MM.1S (cell line): Measurements from ENCODE around the gene THSD7B.

Experiments used
- DNase-seq: peaks from one replicate; pipeline ENCODE4 v3.0.0-alpha.2; 2015
- H2AFZ ChIP-seq: fragments of 300-600 bp; sonication (generic); 2 replicates; pipeline ENCODE4 v1.6.0; 2016; ENCODE audit warnings: antibody characterized with exemption, low read length
- H3F3A ChIP-seq: fragments of 300-600 bp; sonication (generic); 2 replicates; pipeline ENCODE4 v1.6.1; 2016; ENCODE audit warnings: mild to moderate bottlenecking, antibody characterized with exemption, low read length, moderate library complexity, mixed read lengths; ENCODE audit not compliant: insufficient read depth
- H3K27ac ChIP-seq: fragments of 300-600 bp; sonication (generic); 2 replicates; pipeline ENCODE4 v1.5.1; 2016; ENCODE audit warnings: mild to moderate bottlenecking, low read length
- H3K27me3 ChIP-seq: fragments of 300-600 bp; sonication (generic); replicated peaks from 2 replicates; pipeline ENCODE4 v1.6.0; 2016; ENCODE audit warnings: low read length; ENCODE audit not compliant: insufficient read depth
- H3K36me3 ChIP-seq: fragments of 300-600 bp; sonication (generic); replicated peaks from 2 replicates; pipeline ENCODE4 v1.6.1; 2016; ENCODE audit warnings: mild to moderate bottlenecking, low read length, mixed read lengths; ENCODE audit not compliant: insufficient read depth
- H3K4me1 ChIP-seq: fragments of 300-600 bp; sonication (generic); 2 replicates; pipeline ENCODE4 v1.6.1; 2016; ENCODE audit warnings: low read length, mixed read lengths
- H3K4me2 ChIP-seq: fragments of 300-600 bp; sonication (generic); 2 replicates; pipeline ENCODE4 v1.6.0; 2016; ENCODE audit warnings: low read depth, low read length
- H3K4me3 ChIP-seq: fragments of 300-600 bp; sonication (generic); 2 replicates; pipeline ENCODE4 v1.5.1; 2016; ENCODE audit warnings: low read length, mixed read lengths
- H3K79me2 ChIP-seq: fragments of 300-600 bp; sonication (generic); 2 replicates; pipeline ENCODE4 v1.6.1; 2016; ENCODE audit warnings: mixed run types, low read length, mixed read lengths
- H3K9ac ChIP-seq: fragments of 300-600 bp; sonication (generic); 2 replicates; pipeline ENCODE4 v1.6.1; 2016; ENCODE audit warnings: low read length, mixed read lengths
- H3K9me2 ChIP-seq: fragments of 300-600 bp; sonication (generic); replicated peaks from 2 replicates; pipeline ENCODE4 v1.6.1; 2016; ENCODE audit warnings: mild to moderate bottlenecking, low read length, mixed read lengths; ENCODE audit not compliant: insufficient read depth
- H3K9me3 ChIP-seq: fragments of 300-600 bp; sonication (generic); replicated peaks from 2 replicates; pipeline ENCODE4 v1.6.1; 2016; ENCODE audit warnings: mild to moderate bottlenecking, low read length, mixed read lengths; ENCODE audit not compliant: insufficient read depth
- H4K20me1 ChIP-seq: fragments of 300-600 bp; sonication (generic); 2 replicates; pipeline ENCODE4 v1.6.1; 2016; ENCODE audit warnings: mild to moderate bottlenecking, low read length, moderate library complexity, mixed read lengths; ENCODE audit not compliant: insufficient read depth
- CTCF ChIP-seq: fragments of 300-600 bp; sonication (generic); IDR thresholded peaks from 2 replicates; pipeline ENCODE4 v1.5.1; 2016; ENCODE audit warnings: antibody characterized with exemption, low read length, mixed read lengths
- EZH2 ChIP-seq: fragments of 300-600 bp; sonication (generic); optimal IDR thresholded peaks from 2 replicates; pipeline ENCODE3; 2017; ENCODE audit warnings: low read depth, mild to moderate bottlenecking, antibody characterized with exemption, low read length, mixed read lengths
- EZH2phosphoT487 ChIP-seq: fragments of 300-600 bp; sonication (generic); IDR thresholded peaks from 2 replicates; pipeline ENCODE4 v1.6.1; 2018; ENCODE audit warnings: antibody characterized with exemption, low read length

The THSD7B gene

GRCh38 chr2:137493261-137493660, 727.9 kb downstream of the THSD7B start:
- H3K9ac ChIP-seq, result no peak overlapping the region
- H3K27ac ChIP-seq, result no peak overlapping the region
- no peaks in the 10 kb centered on the region for H3K4me1 ChIP-seq
- no peak overlapping the region for H2AFZ ChIP-seq
- H3K4me3 ChIP-seq, result no peak overlapping the region
- DNase-seq, result no peak
- no peaks in the 10 kb centered on the region for H3K36me3 ChIP-seq
- H3K9me3 ChIP-seq, result no peaks in the 10 kb centered on the region
- H3K27me3 ChIP-seq, result no peaks in the 10 kb centered on the region
- H3K9me2 ChIP-seq, result no peaks in the 10 kb centered on the region
- H3F3A ChIP-seq, result no peaks in the 10 kb centered on the region
- H3K79me2 ChIP-seq, result no peaks in the 10 kb centered on the region
- TF ChIP-seq EZH2 (no peak), EZH2phosphoT487 (no peak), CTCF (no peak)
- H4K20me1 ChIP-seq, result no peaks in the 10 kb centered on the region
- H3K4me2 ChIP-seq, result no peak overlapping the region

DNA sequence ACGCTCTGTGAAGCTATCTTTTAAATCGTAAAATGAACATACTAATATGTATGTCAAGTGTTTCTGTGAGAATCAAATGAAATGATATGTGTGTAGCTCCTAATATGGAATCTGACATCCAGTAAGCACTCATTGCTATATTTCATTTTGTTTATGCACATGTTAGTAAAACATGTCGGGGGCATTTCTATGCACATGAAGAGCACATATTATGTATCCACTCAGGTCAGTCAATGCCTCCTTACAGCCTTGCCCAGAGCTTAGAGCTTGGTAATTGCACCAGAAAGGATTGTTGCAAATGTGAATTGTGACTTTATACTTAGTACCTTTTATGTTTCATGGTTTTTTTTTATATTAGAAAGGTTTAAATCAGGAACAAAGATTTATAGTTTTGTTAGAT, 735.3 kb downstream of the THSD7B start:
- Histone ChIP-seq H3K4me2 (no peak overlapping the region), H3K9me3 (no peaks in the 10 kb centered on the region), H3K27ac (no peak overlapping the region), H3K36me3 (no peaks in the 10 kb centered on the region), H2AFZ (no peak overlapping the region), H3K4me1 (no peaks in the 10 kb centered on the region), H3K9ac (no peak overlapping the region), H3K27me3 (no peaks in the 10 kb centered on the region), H4K20me1 (no peaks in the 10 kb centered on the region), H3K79me2 (no peaks in the 10 kb centered on the region), H3F3A (no peaks in the 10 kb centered on the region), H3K4me3 (no peak overlapping the region), H3K9me2 (no peaks in the 10 kb centered on the region)
- no peak for DNase-seq
- TF ChIP-seq EZH2phosphoT487, result no peak
- no peak for TF ChIP-seq EZH2
- no peak for TF ChIP-seq CTCF

DNA sequence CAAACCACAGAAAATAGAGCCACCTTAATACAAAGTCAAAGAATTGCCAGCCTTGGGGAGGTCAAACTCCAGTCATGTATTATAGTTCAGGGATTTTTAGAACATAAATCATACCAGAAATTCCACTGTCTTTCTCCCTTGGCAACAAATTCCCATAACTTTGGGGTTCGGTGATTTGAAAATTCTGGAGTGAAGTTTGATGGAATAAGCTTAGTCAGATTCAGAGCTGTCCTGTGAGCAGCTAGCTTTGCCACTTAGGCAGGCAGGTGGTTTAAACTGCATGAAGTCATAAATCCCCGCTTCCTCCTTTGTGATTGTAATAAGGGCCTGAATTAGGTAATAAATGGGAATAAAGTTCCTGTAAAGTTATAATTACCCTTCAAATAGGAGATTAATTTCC, 741.9 kb downstream of the THSD7B start:
- Histone ChIP-seq H3K9ac (no peak overlapping the region), H3K27me3 (no peaks in the 10 kb centered on the region), H3K4me2 (no peak overlapping the region), H3K9me2 (no peaks in the 10 kb centered on the region), H4K20me1 (no peaks in the 10 kb centered on the region), H3K4me3 (no peak overlapping the region), H3K4me1 (no peaks in the 10 kb centered on the region), H3K9me3 (no peaks in the 10 kb centered on the region), H3K27ac (no peak overlapping the region), H3K36me3 (no peaks in the 10 kb centered on the region), H2AFZ (no peak overlapping the region), H3K79me2 (no peaks in the 10 kb centered on the region), H3F3A (no peaks in the 10 kb centered on the region)
- no peak for TF ChIP-seq EZH2phosphoT487
- TF ChIP-seq CTCF, result no peak
- TF ChIP-seq EZH2, result no peak
- no peak for DNase-seq
